K562 (cell line): ENCODE results near the gene OSM. TPM values are rescaled to one million over a fixed set of nuclear protein-coding genes. Genes with fewer than 3 reads are reported as not detected.

ENCODE experiments used
- ATAC-seq: fragments of 200-7000 bp; cut with Tn5 transposase; 3 replicates; pipeline ENCODE4 v1.9.1; 2020; ENCODE audit warnings: moderate library complexity
- BruUV-seq: library from RNA; stranded (reverse); fragments of 400-500 nt; replicated peaks from 2 replicates; lab custom pipeline; 2021; lab: Mats Ljungman, UMichigan
- CTCF ChIA-PET: fragments of 300-600 bp; formaldehyde crosslinking; extraction: SDS; loops from one replicate; lab custom pipeline; 2021; ENCODE audit warnings: low intra/inter-chr PET ratio; lab: Yijun Ruan, JAX
- POLR2A ChIA-PET: fragments of 300-600, 350-650 bp; sonication (Branson Sonifier 250); formaldehyde crosslinking; extraction: SDS; loops from one replicate; lab custom pipeline; 2021; ENCODE audit warnings: antibody characterized with exemption, inconsistent platforms; lab: Yijun Ruan, JAX
- DNase-seq, 4 experiments: peaks; one replicate each; pipeline versions ENCODE4 v3.0.0 to v3.0.0-alpha.2; 2011 to 2018; ENCODE audit warnings: low spot score in 3 of 4, mixed read lengths in 3 of 4; ENCODE audit errors: extremely low read depth in 1 of 4
- FAIRE-seq: peaks from 2 replicates; lab custom pipeline; 2011; peaks lifted over from hg19 to GRCh38; lab: Jason Lieb, UNC
- H2AFZ ChIP-seq: 2 replicates; pipeline ENCODE4 v1.6.0; 2011; ENCODE audit warnings: low read depth, low read length, control low read depth, inconsistent platforms
- H3K27ac ChIP-seq: fragments of 200-600 bp; 3 replicates; pipeline ENCODE4 v1.8.0; 2011; ENCODE audit warnings: low read depth, mild to moderate bottlenecking, control low read depth, inconsistent platforms, low read length, moderate library complexity, mixed read lengths; ENCODE audit errors: extremely low read depth
- H3K27me3 ChIP-seq, 2 experiments: fragments of 300-600 bp in 1 of 2; 2 replicates in 1 of 2; 3 replicates in 1 of 2; pipeline versions ENCODE4 v1.6.0 to v1.8.0; 2011; ENCODE audit warnings: inconsistent platforms in 2 of 2, low read length in 2 of 2, mild to moderate bottlenecking in 1 of 2, mixed read lengths in 1 of 2, moderate library complexity in 1 of 2; ENCODE audit not compliant: control insufficient read depth in 2 of 2, insufficient read depth in 2 of 2
- H3K36me3 ChIP-seq: fragments of 300-600 bp; 3 replicates; pipeline ENCODE4 v1.8.0; 2011; ENCODE audit warnings: mild to moderate bottlenecking, low read length, inconsistent platforms; ENCODE audit not compliant: control insufficient read depth, insufficient read depth
- H3K4me1 ChIP-seq, 2 experiments: fragments of 200-600 bp in 1 of 2; replicated peaks in 1 of 2; 2 replicates in 1 of 2; 3 replicates in 1 of 2; pipeline versions ENCODE4 v1.5.1 to v1.8.0; 2011; ENCODE audit warnings: inconsistent platforms in 2 of 2, low read length in 2 of 2, mild to moderate bottlenecking in 1 of 2, mixed read lengths in 1 of 2, moderate library complexity in 1 of 2; ENCODE audit not compliant: control insufficient read depth in 2 of 2, insufficient read depth in 2 of 2
- H3K4me2 ChIP-seq: 2 replicates; pipeline ENCODE4 v1.6.1; 2011; ENCODE audit warnings: low read length, control low read depth, inconsistent platforms, mixed read lengths; ENCODE audit not compliant: insufficient read depth
- H3K4me3 ChIP-seq: fragments of 200-600 bp; sonication (generic), shearing (Covaris generic); 2 replicates; pipeline ENCODE4 v1.5.1; 2016; ENCODE audit warnings: control low read depth, inconsistent platforms
- H3K79me2 ChIP-seq: fragments of 200-600 bp; 3 replicates; pipeline ENCODE4 v1.8.0; 2011; ENCODE audit warnings: low read length, inconsistent platforms; ENCODE audit not compliant: control insufficient read depth, insufficient read depth
- H3K9ac ChIP-seq, 2 experiments: 2 replicates each; pipeline versions ENCODE4 v1.6.0 to v1.6.1; 2011; ENCODE audit warnings: low read depth in 2 of 2, low read length in 2 of 2, control low read depth in 1 of 2, inconsistent platforms in 1 of 2, mild to moderate bottlenecking in 1 of 2, mixed read lengths in 1 of 2; ENCODE audit not compliant: insufficient read depth in 1 of 2
- H3K9me1 ChIP-seq: one replicate; pipeline ENCODE4 v1.6.0; 2011; ENCODE audit warnings: inconsistent platforms, mild to moderate bottlenecking, low read length, moderate library complexity; ENCODE audit not compliant: control insufficient read depth, insufficient read depth
- H3K9me3 ChIP-seq: replicated peaks from 2 replicates; pipeline ENCODE4 v1.5.1; 2011; ENCODE audit warnings: low read depth, low read length, inconsistent platforms; ENCODE audit not compliant: control insufficient read depth, insufficient read depth
- H4K20me1 ChIP-seq: replicated peaks from 2 replicates; pipeline ENCODE4 v1.6.1; 2011; ENCODE audit warnings: low read length, inconsistent platforms, mixed read lengths; ENCODE audit not compliant: control insufficient read depth, insufficient read depth
- ATF6 ChIP-seq: sonication (generic); formaldehyde crosslinking; IDR thresholded peaks from 2 replicates; pipeline ENCODE4 v1.4.0; 2020; ENCODE audit warnings: mild to moderate bottlenecking, missing genetic modification reagents
- CHCHD3 ChIP-seq: fragments of 250-450 bp; sonication (Bioruptor Pico); IDR thresholded peaks from 2 replicates; pipeline ENCODE4 v2.1.2; 2022; ENCODE audit warnings: mild to moderate bottlenecking
- E2F5 ChIP-seq: sonication (generic); formaldehyde crosslinking; IDR thresholded peaks from 2 replicates; pipeline ENCODE4 v1.8.0; 2022; ENCODE audit warnings: mild to moderate bottlenecking, missing genetic modification reagents
- POLR2AphosphoS5 ChIP-seq: IDR thresholded peaks from 2 replicates; pipeline ENCODE4 v1.6.1; 2011; ENCODE audit warnings: mild to moderate bottlenecking, low read depth, low read length, moderate library complexity; ENCODE audit not compliant: control insufficient read depth, insufficient read depth
- POLR2G ChIP-seq: fragments of 200-400 bp; formaldehyde crosslinking; IDR thresholded peaks from 2 replicates; pipeline ENCODE4 v1.6.1; 2017; ENCODE audit warnings: low read depth, mild to moderate bottlenecking, antibody characterized with exemption, low read length, moderate library complexity
- SMARCA4 ChIP-seq: fragments of 450-650 bp; IDR thresholded peaks from 2 replicates; pipeline ENCODE4 v1.6.1; 2016
- TSC22D4 ChIP-seq: fragments of 450-650 bp; IDR thresholded peaks from 2 replicates; pipeline ENCODE4 v1.6.1; 2016; ENCODE audit warnings: missing genetic modification characterization, missing biosample characterization, control low read depth
- XRCC5 ChIP-seq: fragments of 200-400 bp; formaldehyde crosslinking; IDR thresholded peaks from 2 replicates; pipeline ENCODE4 v1.6.1; 2017; ENCODE audit warnings: low read depth, mild to moderate bottlenecking, low read length
- ZNF431 ChIP-seq: sonication (generic); formaldehyde crosslinking; IDR thresholded peaks from 2 replicates; pipeline ENCODE4 v1.8.0; 2022; ENCODE audit warnings: mild to moderate bottlenecking, missing genetic modification reagents
- WGBS: fragments of 100-300 bp; shearing (Covaris generic); methylation state at CpG from one replicate; pipeline ENCODE4 v1.1.6; 2016; ENCODE audit warnings: low coverage, mixed read lengths; ENCODE audit not compliant: insufficient coverage; ENCODE audit errors: missing lambda C conversion rate; 5-methylcytosine and 5-hydroxymethylcytosine counted together
- in situ Hi-C: fragments of 300-500 bp; cut with MboI; formaldehyde crosslinking; loops from 4 replicates; pipeline ENCODE4 v1.15.0; 2018; ENCODE audit warnings: inconsistent platforms, mixed read lengths
- intact Hi-C: fragments of 100-400 bp; cut with micrococcal nuclease; formaldehyde crosslinking; loops from 2 replicates; pipeline ENCODE4 v1.14.2; 2022
- polyA plus RNA-seq, 8 experiments: library from polyadenylated mRNA; depleted of rRNA in 4 of 8; stranded (reverse) in 5 of 8; unstranded in 3 of 8; fragments of >200 nt; fragmentation: Nextera tagmentation in 2 of 8; fragmentation: Illumina TruSeq in 1 of 8; extraction: Ambion mirVana in 2 of 8; extraction: Trizol in 1 of 8; gene quantifications; 2 replicates each; pipeline versions ENCODE4 v1.2.1 to v1.2.3, GENCODE V29; 2011 to 2014; ENCODE audit warnings: inconsistent platforms in 1 of 8, missing spikeins in 1 of 8
- total RNA-seq, 7 experiments: library from RNA; depleted of rRNA in 6 of 7; stranded (reverse); fragments of >200 nt in 6 of 7; fragmentation: Illumina TruSeq in 2 of 7; extraction: Trizol in 2 of 7; gene quantifications; 2 replicates each; pipeline versions ENCODE4 v1.2.1 to v1.2.3, GENCODE V29; 2011 to 2021; ENCODE audit warnings: low replicate concordance in 1 of 7
- TF ChIP-seq, protein P1 (sequence below): fragments of 250-450 bp; sonication (Bioruptor Pico); IDR thresholded peaks from 2 replicates; pipeline ENCODE4 v1.8.0; 2021; ENCODE audit warnings: mild to moderate bottlenecking, moderate library complexity

The OSM gene
- total and polyA plus RNA-seq, 9 of the 15 experiments (the other 6 are each of a cell fraction or from before 2014, with no cell fraction given), result 0.22 TPM; not detected in 8

GRCh38 chr22:30280505-30280904 lies 13.9 kb upstream of the OSM start:
- intact Hi-C loops (no loop called here), in situ Hi-C loops (loop anchor here (5.0 to 10.0 kb wide), 3 partner anchors 97 to 324 kb away; partner anchors contain the start of gene TCN2)
- no TSS peak for BruUV-seq
- no peak for DNase-seq
- H4K20me1 ChIP-seq, result no peaks in the 10 kb centered on the region
- FAIRE-seq, result no peak
- ChIA-PET POLR2A (no interaction called here), CTCF (interaction anchor here (0.6 kb wide), 1 partner anchor 161 kb away, joined by 3 read pairs; no protein-coding TSS in a partner anchor)
- peaks cover 5 to 38% of the 10 kb centered on the region in 2 experiments; a peak in 4 of 5 replicates for H3K4me1 ChIP-seq
- no peaks in the 10 kb centered on the region for H3K36me3 ChIP-seq
- H3K27ac ChIP-seq, result no peak overlapping the region
- TF ChIP-seq ZNF431 (CRISPR knock-in tag) (no peak), E2F5 (CRISPR knock-in tag) (no peak), CHCHD3 (no peak), SMARCA4 (no peak), XRCC5 (no peak), TSC22D4 (tag) (no peak), POLR2G (no peak), POLR2AphosphoS5 (no peak), ATF6 (no peak)
- TF ChIP-seq, protein P1, sequence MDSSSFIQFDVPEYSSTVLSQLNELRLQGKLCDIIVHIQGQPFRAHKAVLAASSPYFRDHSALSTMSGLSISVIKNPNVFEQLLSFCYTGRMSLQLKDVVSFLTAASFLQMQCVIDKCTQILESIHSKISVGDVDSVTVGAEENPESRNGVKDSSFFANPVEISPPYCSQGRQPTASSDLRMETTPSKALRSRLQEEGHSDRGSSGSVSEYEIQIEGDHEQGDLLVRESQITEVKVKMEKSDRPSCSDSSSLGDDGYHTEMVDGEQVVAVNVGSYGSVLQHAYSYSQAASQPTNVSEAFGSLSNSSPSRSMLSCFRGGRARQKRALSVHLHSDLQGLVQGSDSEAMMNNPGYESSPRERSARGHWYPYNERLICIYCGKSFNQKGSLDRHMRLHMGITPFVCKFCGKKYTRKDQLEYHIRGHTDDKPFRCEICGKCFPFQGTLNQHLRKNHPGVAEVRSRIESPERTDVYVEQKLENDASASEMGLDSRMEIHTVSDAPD, result no peak
- ATAC-seq, result no peak
- no peaks in the 10 kb centered on the region for H3K9me3 ChIP-seq
- H3K9ac ChIP-seq, result no peak overlapping the region; a peak in 1 of 4 replicates
- no peaks in the 10 kb centered on the region for H3K9me1 ChIP-seq
- no peak overlapping the region for H2AFZ ChIP-seq
- no peaks in the 10 kb centered on the region; a peak in 1 of 5 replicates for H3K27me3 ChIP-seq
- no peaks in the 10 kb centered on the region for H3K79me2 ChIP-seq
- H3K4me3 ChIP-seq, result no peak overlapping the region
- no peak overlapping the region for H3K4me2 ChIP-seq
- WGBS, result 28% methylated on average over 8 of the region's 8 CpGs
